ENCODE measurements around the gene ABRACL.
A peak's percentile ranks its signal among the peaks of the same experiment; 100 is the strongest.
"Not testable (repeated sequence)": the region's sequence is repeated elsewhere in the genome, so short reads cannot be mapped to it uniquely, and the experiment has no call there.

Gene ABRACL

DNA sequence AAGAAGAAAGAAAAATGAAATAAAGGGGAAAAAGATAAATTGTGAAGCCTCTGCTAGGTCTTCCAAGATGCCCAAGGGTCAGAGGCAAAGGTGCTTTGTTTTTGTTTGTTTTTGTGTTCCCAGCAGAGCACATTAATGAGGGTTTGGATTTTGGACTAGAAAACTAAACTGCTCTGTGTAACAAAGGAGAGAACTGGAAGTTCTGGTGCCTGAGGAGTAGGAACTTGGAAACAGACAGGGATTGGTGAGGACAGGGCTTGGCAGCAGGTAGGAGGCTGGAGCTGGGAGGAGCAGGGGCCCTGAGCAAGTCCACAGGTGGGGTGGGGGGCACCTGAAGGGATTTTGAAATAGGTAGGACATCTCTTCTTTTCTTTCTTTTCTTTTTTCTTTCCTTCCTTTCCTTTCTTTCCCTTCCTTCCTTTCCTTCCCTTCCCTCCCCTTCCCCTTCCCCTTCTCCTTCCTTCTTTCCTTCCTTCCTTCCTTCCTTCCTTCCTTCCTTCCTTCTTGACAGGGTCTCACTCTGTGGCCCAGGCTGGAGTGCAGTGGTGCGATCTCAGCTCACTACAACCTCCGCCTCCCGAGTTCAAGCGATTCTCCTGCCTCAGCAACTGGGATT lies 15.3 kb upstream of the ABRACL start:
- TF ChIP-seq CTCF (conservative IDR thresholded peaks at IDR 0.05), result no peak
- peak overlapping the region; percentile 40 for H3K27ac ChIP-seq

DNA sequence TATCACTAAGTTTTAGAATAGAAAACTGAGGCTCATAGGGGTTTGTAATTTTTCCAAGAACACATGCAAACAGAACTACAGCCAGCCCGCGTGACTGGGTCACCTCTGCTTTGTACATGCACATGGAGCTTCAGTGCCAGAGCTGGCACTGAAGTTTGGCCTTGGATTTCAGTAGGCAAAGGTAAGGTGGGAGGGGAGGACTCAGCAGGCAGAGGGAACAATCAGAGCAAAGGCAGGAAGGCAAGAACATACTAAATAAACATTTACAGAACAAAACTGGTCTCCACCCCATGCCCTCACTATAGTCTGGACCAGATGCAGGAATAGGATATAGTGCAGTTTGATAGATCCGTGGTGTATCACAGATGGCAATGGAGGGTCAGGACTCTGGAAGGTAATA lies 13.6 kb upstream of the ABRACL start:
- no peak for TF ChIP-seq CTCF (conservative IDR thresholded peaks at IDR 0.05)
- peak overlapping the region; percentile 66 for H3K27ac ChIP-seq

GRCh38 chr6:139016337-139017213 lies 12.0 kb upstream of the ABRACL start:
- no peak for TF ChIP-seq CTCF (conservative IDR thresholded peaks at IDR 0.05)
- H3K27ac ChIP-seq, result peak overlapping the region; percentile 66

DNA sequence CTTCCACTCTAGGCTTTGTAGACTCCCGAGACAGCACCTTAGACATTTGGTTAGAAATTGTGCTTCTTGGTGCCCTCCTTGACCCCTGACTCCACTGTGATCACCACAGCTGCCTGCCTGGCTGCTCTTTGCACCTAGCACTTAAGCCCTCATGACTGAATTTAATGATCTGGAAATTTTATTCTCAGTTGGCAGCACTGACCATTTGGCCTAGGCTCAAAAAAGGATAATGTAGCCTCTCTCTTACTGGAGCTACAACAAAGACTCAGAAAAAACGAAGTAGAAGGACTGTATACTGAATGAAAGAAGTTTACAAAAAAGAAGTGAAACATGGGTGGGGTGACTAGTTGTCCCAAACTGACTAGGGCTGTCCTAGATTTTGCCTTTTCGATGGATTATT lies 11.3 kb upstream of the ABRACL start:
- H3K27ac ChIP-seq, result peak overlapping the region; percentile 66
- TF ChIP-seq CTCF (conservative IDR thresholded peaks at IDR 0.05), result no peak

DNA sequence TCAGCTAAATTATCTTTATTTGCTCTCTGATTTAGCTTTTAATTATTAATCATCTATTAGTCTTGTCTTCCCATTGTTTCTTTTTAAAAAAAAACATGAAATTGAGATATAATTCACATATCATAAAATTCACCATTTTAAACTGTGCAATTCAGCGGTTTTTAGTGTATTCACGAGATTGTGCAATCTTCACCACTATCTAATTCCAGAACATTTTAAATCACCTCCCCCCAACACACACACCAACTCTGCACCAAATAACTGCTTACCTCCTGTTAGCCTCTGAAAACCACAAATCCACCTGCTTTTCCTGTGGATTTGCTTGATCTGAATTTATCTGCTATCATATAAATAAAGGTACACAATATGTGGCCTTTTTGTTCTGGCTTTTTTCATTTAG lies 8.8 kb upstream of the ABRACL start:
- no peak for TF ChIP-seq CTCF (conservative IDR thresholded peaks at IDR 0.05)
- H3K27ac ChIP-seq, result no peak overlapping the region

- no peak for TF ChIP-seq CTCF (conservative IDR thresholded peaks at IDR 0.05)
These were observed 7.9 kb upstream of the ABRACL start for GRCh38 chr6:139020689-139021088.

DNA sequence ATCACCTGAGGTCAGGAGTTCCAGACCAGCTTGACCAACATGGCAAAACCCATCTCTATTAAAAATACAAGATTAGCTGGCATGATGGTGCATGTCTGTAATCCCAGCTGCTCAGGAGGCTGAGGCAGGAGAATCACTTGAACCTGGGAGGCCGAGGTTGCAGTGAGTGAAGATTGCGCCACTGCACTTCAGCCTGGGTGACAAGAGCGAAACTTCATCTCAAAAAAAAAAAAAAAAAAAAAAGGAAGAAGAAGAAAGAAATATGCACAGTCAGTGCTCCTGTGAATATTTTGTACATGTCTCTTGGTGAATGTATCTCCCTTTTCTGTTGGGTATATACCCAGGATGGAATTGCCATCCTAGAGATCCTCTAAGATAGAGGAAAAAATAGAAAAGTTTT lies 3.1 kb upstream of the ABRACL start:
- not testable (repeated sequence) for H3K27ac ChIP-seq

More at GRCh38 chr6:139020689-139021088, 7.9 kb upstream of the ABRACL start:
- H3K27ac ChIP-seq, result no peak overlapping the region
